Omental fat pad (tissue), 4 donors: ENCODE measurements around the gene N4BP2L2. TPM values are rescaled to one million over a fixed set of nuclear protein-coding genes. Genes with fewer than 3 reads are reported as not detected.

Experiments used
- ATAC-seq: fragments of 150-250 bp; one replicate; pipeline ENCODE4 v1.9.1; 2016; ENCODE audit warnings: mild to moderate bottlenecking, moderate library complexity; ENCODE audit not compliant: low FRiP score
- DNase-seq: peaks from one replicate; pipeline ENCODE4 v3.0.0-alpha.2; 2019; ENCODE audit warnings: low spot score
- CTCF ChIP-seq, 3 donors: fragments of 450-650 bp; IDR thresholded peaks; one replicate each; pipeline ENCODE4 v1.5.1; 2016 to 2017; ENCODE audit warnings: antibody characterized with exemption in 3 of 3, mild to moderate bottlenecking in 3 of 3, moderate library complexity in 2 of 3
- total RNA-seq, 4 donors: library from RNA; depleted of rRNA; stranded (reverse); fragments of >200 nt; gene quantifications; one replicate each; pipeline ENCODE4 v1.1.0, GENCODE V29; 2016

The N4BP2L2 gene
- 100 to 1,000 TPM in 3 of 4 donors, 10 to 100 TPM in 1; 95.2 to 202 (median 136) TPM for total RNA-seq

DNA sequence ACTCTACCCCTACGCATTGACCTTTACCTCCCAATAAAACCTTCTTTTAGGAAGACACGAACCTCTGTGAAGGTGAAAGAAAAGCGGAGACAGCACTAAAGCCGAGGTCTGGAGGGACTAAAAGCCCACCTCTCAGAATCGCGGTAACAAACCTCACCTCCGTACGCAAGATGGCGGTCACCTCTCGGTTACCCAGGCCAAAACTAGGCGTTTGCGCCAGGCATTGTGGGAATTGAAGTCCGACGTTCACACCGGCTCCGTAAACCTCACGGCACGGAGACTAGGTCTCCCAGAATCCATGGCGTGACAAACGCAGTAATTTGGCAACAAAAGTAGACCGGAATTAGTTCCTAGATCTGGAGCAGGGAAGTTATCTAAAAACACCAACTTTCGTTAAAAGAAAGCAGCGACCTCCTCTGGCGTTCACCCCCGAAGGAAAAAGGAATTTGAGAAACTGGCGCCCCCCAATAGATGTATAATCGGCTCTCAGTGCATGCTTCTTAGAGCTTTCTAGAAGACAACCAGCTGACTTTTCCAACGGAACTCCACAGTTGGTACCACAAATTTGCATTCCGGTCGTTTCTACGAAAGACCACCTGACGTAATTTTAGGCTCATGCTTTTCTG lies at the start of gene N4BP2L2:
N4BP2L2 (minus strand) TSS at position 175 of the 626 bp plus-strand sequence. CDS start 1,768 bp downstream, outside the sequence.
- TF ChIP-seq CTCF (IDR thresholded peaks at IDR 0.05), result no peak

GRCh38 chr13:32587811-32588170 lies 49.2 kb upstream of the N4BP2L2 start:
- no peak for TF ChIP-seq CTCF (IDR thresholded peaks at IDR 0.05)
- no peak for DNase-seq
- ATAC-seq, result no peak

More for the DNA sequence above, at the start of gene N4BP2L2:
- DNase-seq (peak; percentile 73), ATAC-seq (peak; percentile 100)

- ATAC-seq, result peak; percentile 60
- peak; percentile 31 for DNase-seq
- TF ChIP-seq CTCF (IDR thresholded peaks at IDR 0.05), result no peak
Measured at GRCh38 chr13:32587011-32587810, 48.6 kb upstream of the N4BP2L2 start.

DNA sequence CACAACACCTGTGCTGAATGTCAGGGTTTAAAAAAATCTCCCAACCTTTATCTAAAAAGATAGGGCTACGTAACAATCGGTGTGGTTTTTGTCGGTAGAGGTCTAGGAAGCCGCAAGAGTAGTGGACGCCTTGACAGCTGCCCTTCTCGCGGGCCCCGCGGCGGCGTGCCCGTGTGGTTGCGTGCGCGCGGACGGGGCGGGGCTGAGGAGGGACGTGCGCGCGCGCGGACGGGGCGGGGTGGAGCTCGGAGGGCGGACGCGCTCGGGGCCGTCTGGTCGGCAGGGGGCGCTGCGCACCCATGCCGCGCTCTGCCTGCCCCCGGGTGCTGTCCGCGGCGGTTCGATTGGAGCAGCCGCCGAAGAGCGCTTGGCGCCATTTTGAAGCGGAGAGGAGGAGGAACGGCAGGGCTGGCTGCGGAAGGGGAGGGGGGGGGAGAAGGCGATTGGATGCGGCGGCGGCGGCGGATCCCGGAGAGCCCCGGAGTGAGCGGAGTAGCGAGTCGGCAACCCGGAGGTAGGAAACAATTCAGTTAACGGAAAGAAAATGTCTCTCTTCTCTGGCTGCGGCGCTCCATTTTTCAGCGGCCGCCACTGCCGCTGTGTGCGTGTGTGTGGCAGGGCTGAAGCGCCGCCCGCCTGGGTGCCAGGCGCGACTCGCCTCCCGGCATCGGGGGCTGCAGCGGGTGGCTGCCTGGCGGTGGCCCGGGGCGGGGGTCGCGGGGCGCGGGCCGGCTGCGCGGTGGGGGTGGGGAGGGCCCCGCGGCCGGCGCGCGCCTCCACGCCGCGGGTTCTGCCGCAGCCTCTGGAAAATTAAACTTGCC lies 47.7 kb upstream of the N4BP2L2 start, which contains the start of gene PDS5B:
PDS5B (plus strand) TSS at position 373 of the 821 bp plus-strand sequence. CDS start 62,321 bp downstream, outside the sequence.
- TF ChIP-seq CTCF (IDR thresholded peaks at IDR 0.05), result peak in 2 of 3 donors; percentile 91 to 96
- ATAC-seq, result peak; percentile 97
- peak; percentile 76 for DNase-seq

DNA sequence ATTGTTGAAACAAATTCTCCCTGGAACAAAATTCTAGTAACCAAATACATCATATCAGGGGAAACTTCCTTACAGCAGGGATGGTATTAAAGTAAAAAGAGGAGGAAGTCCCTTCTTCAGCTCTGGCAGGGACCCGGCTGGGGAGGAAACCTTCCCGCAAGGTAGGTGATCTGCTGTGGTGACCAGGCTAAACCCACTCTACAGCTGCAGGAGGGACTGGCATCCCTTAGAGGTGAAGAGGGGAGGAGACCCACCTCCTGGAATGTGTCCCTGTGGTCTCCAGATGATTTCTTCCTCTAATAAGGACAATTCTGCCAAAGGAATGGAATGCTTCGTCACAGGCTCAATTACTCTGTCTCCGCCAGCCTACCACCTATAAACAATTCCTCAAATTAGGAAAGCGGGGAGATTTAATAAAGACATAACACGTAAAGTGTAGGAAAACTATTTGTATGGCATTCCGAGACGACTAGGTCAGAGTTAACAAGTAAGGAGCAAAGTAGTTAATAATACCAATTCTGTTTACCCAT lies 47.0 kb upstream of the N4BP2L2 start:
- TF ChIP-seq CTCF (IDR thresholded peaks at IDR 0.05), result no peak
- DNase-seq (no peak), ATAC-seq (peak; percentile 7)

- no peak for TF ChIP-seq CTCF (IDR thresholded peaks at IDR 0.05)
- ATAC-seq, result no peak
- DNase-seq, result no peak
Measured at GRCh38 chr13:32582991-32583390, 44.4 kb upstream of the N4BP2L2 start.
